Fibroblast of skin of right quadriceps (primary cell): ENCODE data around the gene CHRNB2.

Experiments
- DNase-seq: peaks from one replicate; pipeline ENCODE4 v3.0.0-alpha.2; 2013

The CHRNB2 gene

GRCh38 chr1:154611150-154611862, 43.7 kb downstream of the CHRNB2 start:
- no peak for DNase-seq

- no peak for DNase-seq
Measured at GRCh38 chr1:154614247-154614646, 46.7 kb downstream of the CHRNB2 start.

- DNase-seq, result no peak
Measured at GRCh38 chr1:154614901-154615300, 47.3 kb downstream of the CHRNB2 start.

GRCh38 chr1:154615411-154615810, 47.8 kb downstream of the CHRNB2 start:
- no peak for DNase-seq

- no peak for DNase-seq
Measured at GRCh38 chr1:154616659-154617345, 49.2 kb downstream of the CHRNB2 start.

GRCh38 chr1:154619181-154619948, 51.8 kb downstream of the CHRNB2 start:
- no peak for DNase-seq

- DNase-seq, result no peak
Measured at GRCh38 chr1:154620751-154621150, 53.2 kb downstream of the CHRNB2 start.

GRCh38 chr1:154621875-154622274, 54.3 kb downstream of the CHRNB2 start:
- DNase-seq, result no peak

GRCh38 chr1:154622503-154623039, 55.0 kb downstream of the CHRNB2 start:
- DNase-seq, result no peak

- no peak for DNase-seq
Measured at GRCh38 chr1:154623358-154623757, 55.8 kb downstream of the CHRNB2 start.

GRCh38 chr1:154624746-154625643, 57.4 kb downstream of the CHRNB2 start:
- peak; percentile 81 for DNase-seq

- DNase-seq, result no peak
Measured at GRCh38 chr1:154626456-154627256, 59.1 kb downstream of the CHRNB2 start.

- DNase-seq, result peak; percentile 93
Measured at GRCh38 chr1:154627257-154628120, 59.9 kb downstream of the CHRNB2 start.

GRCh38 chr1:154628121-154628405, 60.5 kb downstream of the CHRNB2 start:
- no peak for DNase-seq

GRCh38 chr1:154629061-154629674, 61.6 kb downstream of the CHRNB2 start:
- DNase-seq, result no peak
